Measurements from ENCODE around the gene MAP2K5. TPM values are rescaled to one million over a fixed set of nuclear protein-coding genes. Genes with fewer than 3 reads are reported as not detected.

Gene MAP2K5
- total and polyA plus RNA-seq, 10 of the 15 experiments (the other 5 are each of a cell fraction or from before 2014, with no cell fraction given): 1.3 to 19.4 (median 9.6) TPM

- FAIRE-seq: peak; percentile 44
- in situ Hi-C loops (cut with MboI): no loop called here
- POLR2A ChIA-PET: interaction anchor here (0.5 to 1.9 kb wide), 14 partner anchors 12 to 1369 kb away, joined by 3 to 17 read pairs (median 4); partner anchors contain the start of gene C15orf61
- TF ChIP-seq ZNF622 (IDR thresholded peaks at IDR 0.05) (no peak), HDAC6 (IDR thresholded peaks at IDR 0.05; ENCODE audit: unreplicated experiment) (no peak), TAF1 (IDR thresholded peaks at IDR 0.05; ENCODE audit: borderline replicate concordance, low read depth, low read length) (no peak), ZNF217 (IDR thresholded peaks at IDR 0.05) (no peak), RELA (IDR thresholded peaks at IDR 0.05; ENCODE audit: borderline replicate concordance, partially characterized antibody) (no peak), ZNF384 (IDR thresholded peaks at IDR 0.05; ENCODE audit: borderline replicate concordance, low read depth, low read length) (peak; percentile 56; the same call in 1 of the 2 replicates), ZBED1 (IDR thresholded peaks at IDR 0.05; ENCODE audit: borderline replicate concordance) (no peak), MXI1 (IDR thresholded peaks at IDR 0.05; ENCODE audit: low read depth, low read length) (peak; percentile 57), TARDBP (IDR thresholded peaks at IDR 0.05; ENCODE audit: borderline replicate concordance) (no peak), MYC (IDR thresholded peaks at IDR 0.05; ENCODE audit: insufficient read depth, insufficient read length, insufficient replicate concordance, low read length, severe bottlenecking) (no peak), E2F4 (IDR thresholded peaks at IDR 0.05; ENCODE audit: low read depth, low read length) (no peak), SREBF2 (IDR thresholded peaks at IDR 0.05; ENCODE audit: low read length) (no peak), HDGF (IDR thresholded peaks at IDR 0.05) (peak; percentile 53; the same call in 1 of the 2 replicates), POLR2AphosphoS5 (IDR thresholded peaks at IDR 0.05; ENCODE audit: low read length) (peak; percentile 33; the same call in 1 of the 2 replicates), SIN3A (IDR thresholded peaks at IDR 0.05; ENCODE audit: low read depth, low read length) (0 out of 2 replicates have a peak, but pooled peaks have one; percentile 40), RCOR1 (conservative IDR thresholded peaks at IDR 0.05; ENCODE audit: low read depth, low read length) (0 out of 2 replicates have a peak, but pooled peaks have one; percentile 11)
- TF ChIP-seq, protein P1, sequence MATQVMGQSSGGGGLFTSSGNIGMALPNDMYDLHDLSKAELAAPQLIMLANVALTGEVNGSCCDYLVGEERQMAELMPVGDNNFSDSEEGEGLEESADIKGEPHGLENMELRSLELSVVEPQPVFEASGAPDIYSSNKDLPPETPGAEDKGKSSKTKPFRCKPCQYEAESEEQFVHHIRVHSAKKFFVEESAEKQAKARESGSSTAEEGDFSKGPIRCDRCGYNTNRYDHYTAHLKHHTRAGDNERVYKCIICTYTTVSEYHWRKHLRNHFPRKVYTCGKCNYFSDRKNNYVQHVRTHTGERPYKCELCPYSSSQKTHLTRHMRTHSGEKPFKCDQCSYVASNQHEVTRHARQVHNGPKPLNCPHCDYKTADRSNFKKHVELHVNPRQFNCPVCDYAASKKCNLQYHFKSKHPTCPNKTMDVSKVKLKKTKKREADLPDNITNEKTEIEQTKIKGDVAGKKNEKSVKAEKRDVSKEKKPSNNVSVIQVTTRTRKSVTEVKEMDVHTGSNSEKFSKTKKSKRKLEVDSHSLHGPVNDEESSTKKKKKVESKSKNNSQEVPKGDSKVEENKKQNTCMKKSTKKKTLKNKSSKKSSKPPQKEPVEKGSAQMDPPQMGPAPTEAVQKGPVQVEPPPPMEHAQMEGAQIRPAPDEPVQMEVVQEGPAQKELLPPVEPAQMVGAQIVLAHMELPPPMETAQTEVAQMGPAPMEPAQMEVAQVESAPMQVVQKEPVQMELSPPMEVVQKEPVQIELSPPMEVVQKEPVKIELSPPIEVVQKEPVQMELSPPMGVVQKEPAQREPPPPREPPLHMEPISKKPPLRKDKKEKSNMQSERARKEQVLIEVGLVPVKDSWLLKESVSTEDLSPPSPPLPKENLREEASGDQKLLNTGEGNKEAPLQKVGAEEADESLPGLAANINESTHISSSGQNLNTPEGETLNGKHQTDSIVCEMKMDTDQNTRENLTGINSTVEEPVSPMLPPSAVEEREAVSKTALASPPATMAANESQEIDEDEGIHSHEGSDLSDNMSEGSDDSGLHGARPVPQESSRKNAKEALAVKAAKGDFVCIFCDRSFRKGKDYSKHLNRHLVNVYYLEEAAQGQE (IDR thresholded peaks at IDR 0.05; ENCODE audit: low read depth, low read length): no peak
- TF ChIP-seq, protein P2, sequence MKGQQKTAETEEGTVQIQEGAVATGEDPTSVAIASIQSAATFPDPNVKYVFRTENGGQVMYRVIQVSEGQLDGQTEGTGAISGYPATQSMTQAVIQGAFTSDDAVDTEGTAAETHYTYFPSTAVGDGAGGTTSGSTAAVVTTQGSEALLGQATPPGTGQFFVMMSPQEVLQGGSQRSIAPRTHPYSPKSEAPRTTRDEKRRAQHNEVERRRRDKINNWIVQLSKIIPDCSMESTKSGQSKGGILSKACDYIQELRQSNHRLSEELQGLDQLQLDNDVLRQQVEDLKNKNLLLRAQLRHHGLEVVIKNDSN (IDR thresholded peaks at IDR 0.05; ENCODE audit: borderline replicate concordance, extremely low read length, insufficient read depth, low read depth, low read length): no peak
Measured at GRCh38 chr15:67840749-67841512, 298.4 kb downstream of the MAP2K5 start.

More at GRCh38 chr15:67840749-67841512, 298.4 kb downstream of the MAP2K5 start:
- H3K4me1 ChIP-seq (ENCODE audit: control insufficient read depth, insufficient read depth, low read length): peaks cover 15% of the 10 kb centered on the region
- peak overlapping the region; percentile 85 for H3K4me3 ChIP-seq
- SMC1A ChIA-PET (ENCODE audit: uncharacterized antibody, unreplicated experiment): interaction anchor here (0.6 to 2.5 kb wide), 13 partner anchors 10 to 983 kb away, joined by 3 to 29 read pairs (median 4); partner anchors contain the start of gene MAP2K5
- no peak for DNase-seq (ENCODE audit: low read depth, low spot score)
- H3K9ac ChIP-seq (ENCODE audit: control insufficient read depth, insufficient read depth, low read length): peak overlapping the region; percentile 84
- H3K4me2 ChIP-seq (ENCODE audit: control insufficient read depth, insufficient read depth): peak overlapping the region; percentile 95
- RAD21 ChIA-PET (ENCODE audit: unreplicated experiment): interaction anchor here (0.6 to 2.0 kb wide), 12 partner anchors 9 to 387 kb away, joined by 3 to 28 read pairs (median 6); no protein-coding TSS in a partner anchor
- ATAC-seq: peak; percentile 51
- no peaks in the 10 kb centered on the region; the same call in 1 of the 2 replicates for H3K79me2 ChIP-seq (ENCODE audit: control insufficient read depth, insufficient read depth, low read length)
- no peaks in the 10 kb centered on the region for H4K20me1 ChIP-seq (ENCODE audit: control insufficient read depth, insufficient read depth)
- H3K36me3 ChIP-seq (ENCODE audit: control insufficient read depth in 2 of 2, insufficient read depth in 2 of 2, low read length in 1 of 2): no peaks in the 10 kb centered on the region
- CTCF ChIA-PET: interaction anchor here (0.6 to 2.6 kb wide), 10 partner anchors 10 to 878 kb away, joined by 3 to 12 read pairs (median 4); no protein-coding TSS in a partner anchor
- BruUV-seq (replicated peaks): no TSS peak
- WGBS (ENCODE audit: insufficient coverage, insufficient replicate concordance, low lambda C conversion rate, missing lambda C conversion rate): 2% methylated on average over 16 of the region's 17 CpGs
- H3K27me3 ChIP-seq (replicated peaks in 1 of 2; ENCODE audit: control insufficient read depth in 2 of 2, insufficient read depth in 2 of 2, low read length in 1 of 2): peaks cover under 1 to 2% of the 10 kb centered on the region in 2 experiments; a peak in 2 of 4 replicates
- intact Hi-C loops (cut with micrococcal nuclease; ENCODE audit: unreplicated experiment): loop anchor here (2.0 to 10.0 kb wide), 4 partner anchors 22 to 756 kb away; partner anchors contain the start of gene C15orf61
- H2AFZ ChIP-seq (ENCODE audit: control insufficient read depth, low read depth, low read length): peak overlapping the region; percentile 82
- H3K27ac ChIP-seq (ENCODE audit: control insufficient read depth, insufficient read depth): peak overlapping the region; percentile 83
- no peaks in the 10 kb centered on the region for H3K9me3 ChIP-seq (replicated peaks; ENCODE audit: control insufficient read depth, insufficient read depth, low read length)

All from GM12878 (cell line).